A549 treated with RU486 at 1 μM for 4 hours (cell line): Measurements from ENCODE around the gene SPANXN3. TPM values are rescaled to one million over a fixed set of nuclear protein-coding genes. Genes with fewer than 3 reads are reported as not detected.

ENCODE experiments used
- total RNA-seq: library from RNA; stranded (reverse); fragments of 200-300 nt; extraction: Qiagen RNA extraction; gene quantifications from 5 replicates; pipeline ENCODE4 v1.2.3, GENCODE V29; 2022; ENCODE audit warnings: low read depth

The SPANXN3 gene, protein sequence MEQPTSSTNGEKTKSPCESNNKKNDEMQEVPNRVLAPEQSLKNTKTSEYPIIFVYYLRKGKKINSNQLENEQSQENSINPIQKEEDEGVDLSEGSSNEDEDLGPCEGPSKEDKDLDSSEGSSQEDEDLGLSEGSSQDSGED
- total RNA-seq = not detected in 5 replicates

DNA sequence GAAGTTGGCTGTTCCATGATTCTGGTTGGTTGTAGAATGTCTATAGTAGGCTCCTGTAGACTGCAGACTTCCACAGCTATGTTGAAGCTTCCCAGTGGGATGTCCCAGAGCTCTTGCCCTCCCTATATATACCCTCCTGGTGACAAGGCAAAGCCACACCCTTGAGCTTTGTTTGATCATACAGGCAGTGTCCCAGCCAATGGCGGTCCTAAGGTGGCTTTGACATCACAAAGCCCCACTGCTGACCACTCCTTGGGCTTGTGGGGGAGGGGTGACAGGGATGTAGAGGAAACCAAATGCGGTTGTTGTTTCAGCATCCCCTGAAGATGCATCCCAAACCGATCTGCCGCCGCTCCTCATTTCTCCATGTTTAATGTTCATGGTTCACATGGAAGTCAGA lies at the start of gene SPANXN3:
Gene SPANXN3 (minus strand): TSS at position 101 of the 400 bp plus-strand sequence. CDS start 84 bp downstream, at position 17.

Other genes starting within 250 kb of the SPANXN3 start
- not detected in 5 replicates for gene SLITRK4, start 118.6 kb upstream of the SPANXN3 start, total RNA-seq
- gene SPANXN2, start 203.3 kb upstream of the SPANXN3 start, total RNA-seq = not detected in 5 replicates